HG03280 (cell line): ENCODE data around the gene NFKB1.

ENCODE experiments used
- ATAC-seq: cut with Tn5 transposase; IDR thresholded peaks from one replicate; pipeline ENCODE4 v1.9.1; 2021; ENCODE audit warnings: mild to moderate bottlenecking, moderate library complexity; ENCODE audit not compliant: unreplicated experiment

The NFKB1 gene

GRCh38 chr4:102527695-102528283, 26.6 kb downstream of the NFKB1 start:
- ATAC-seq, result no peak

GRCh38 chr4:102529977-102530376, 28.8 kb downstream of the NFKB1 start:
- no peak for ATAC-seq

GRCh38 chr4:102530986-102531385, 29.8 kb downstream of the NFKB1 start:
- ATAC-seq, result no peak

GRCh38 chr4:102531462-102531861, 30.3 kb downstream of the NFKB1 start:
- ATAC-seq, result no peak

GRCh38 chr4:102533348-102533747, 32.2 kb downstream of the NFKB1 start:
- no peak for ATAC-seq

- no peak for ATAC-seq
These were observed 32.7 kb downstream of the NFKB1 start for GRCh38 chr4:102533904-102534303.

- ATAC-seq, result no peak
These were observed 33.7 kb downstream of the NFKB1 start for GRCh38 chr4:102534845-102535244.

GRCh38 chr4:102535398-102536082, 34.4 kb downstream of the NFKB1 start:
- ATAC-seq, result peak; percentile 76

- no peak for ATAC-seq
These were observed 35.6 kb downstream of the NFKB1 start for GRCh38 chr4:102536768-102537167.

- ATAC-seq, result no peak
These were observed 36.1 kb downstream of the NFKB1 start for GRCh38 chr4:102537269-102537668.

GRCh38 chr4:102541697-102542096, 40.5 kb downstream of the NFKB1 start:
- ATAC-seq, result no peak

- peak; percentile 77 for ATAC-seq
These were observed 42.1 kb downstream of the NFKB1 start for GRCh38 chr4:102543030-102543928.

GRCh38 chr4:102546635-102547034, 45.5 kb downstream of the NFKB1 start:
- ATAC-seq, result no peak

- ATAC-seq, result no peak
These were observed 46.8 kb downstream of the NFKB1 start for GRCh38 chr4:102547973-102548372.

GRCh38 chr4:102551958-102552565, 50.9 kb downstream of the NFKB1 start:
- no peak for ATAC-seq

- no peak for ATAC-seq
These were observed 51.6 kb downstream of the NFKB1 start for GRCh38 chr4:102552781-102553180.

- no peak for ATAC-seq
These were observed 52.8 kb downstream of the NFKB1 start for GRCh38 chr4:102553982-102554381.

- no peak for ATAC-seq
These were observed 53.3 kb downstream of the NFKB1 start for GRCh38 chr4:102554482-102554881.

GRCh38 chr4:102554992-102555391, 53.8 kb downstream of the NFKB1 start:
- no peak for ATAC-seq

- ATAC-seq, result no peak
These were observed 56.5 kb downstream of the NFKB1 start for GRCh38 chr4:102557636-102558035.

GRCh38 chr4:102560115-102560514, 59.0 kb downstream of the NFKB1 start:
- no peak for ATAC-seq
